ENCODE measurements around the gene TANGO6.

GRCh38 chr16:69049146-69049545 lies 205.8 kb downstream of the TANGO6 start:
- TF ChIP-seq POLR2A (IDR thresholded peaks at IDR 0.05), result no peak
- no peak for TF ChIP-seq CTCF (IDR thresholded peaks at IDR 0.05)
